GM18498 (cell line): Measurements from ENCODE around the gene KCNK7.

Source experiments
- ATAC-seq: cut with Tn5 transposase; IDR thresholded peaks from one replicate; pipeline ENCODE4 v1.9.1; 2021; ENCODE audit warnings: mild to moderate bottlenecking, moderate library complexity; ENCODE audit not compliant: unreplicated experiment

KCNK7 gene

DNA sequence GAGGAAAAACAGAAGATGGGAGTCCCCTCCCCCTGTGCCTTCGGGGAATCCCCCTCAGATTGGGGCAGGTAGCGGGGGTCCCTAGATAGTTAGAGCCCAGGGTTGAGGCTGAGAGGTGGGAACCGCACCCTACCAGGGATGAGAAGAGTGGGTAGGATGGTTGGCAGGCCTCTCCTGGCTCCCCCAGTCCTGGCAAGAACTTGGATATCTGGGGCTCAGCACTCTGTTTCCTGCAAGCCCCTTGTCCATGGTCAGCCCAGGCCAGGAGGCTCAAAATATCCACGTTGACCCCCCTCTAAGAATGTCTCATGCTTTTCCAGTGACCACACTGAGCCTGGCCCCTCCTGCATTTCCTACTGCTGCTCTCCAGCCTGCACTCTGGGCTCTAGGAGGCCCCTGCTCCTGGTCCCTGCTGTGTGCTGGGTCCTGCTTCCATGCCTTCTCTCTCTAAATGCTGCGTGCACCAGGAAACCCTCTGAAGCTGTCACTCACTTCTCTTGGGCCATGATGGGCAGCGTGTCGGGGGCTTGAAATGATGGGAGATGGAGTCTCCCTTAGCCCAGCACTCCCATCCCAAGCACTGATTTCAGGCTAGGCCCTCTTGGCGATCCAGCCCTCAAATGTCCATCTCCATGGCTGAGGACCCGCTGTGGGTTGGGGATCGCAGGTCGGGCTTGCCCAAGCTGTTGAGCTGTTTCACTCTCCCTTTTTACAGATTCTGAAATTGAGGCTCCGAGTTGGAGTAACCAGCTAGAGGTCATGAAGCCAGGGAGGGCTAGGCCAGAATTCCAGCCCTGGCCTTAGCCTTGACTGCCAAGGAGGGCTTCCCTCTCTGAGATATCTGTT lies 16.4 kb upstream of the KCNK7 start:
- no peak for ATAC-seq

DNA sequence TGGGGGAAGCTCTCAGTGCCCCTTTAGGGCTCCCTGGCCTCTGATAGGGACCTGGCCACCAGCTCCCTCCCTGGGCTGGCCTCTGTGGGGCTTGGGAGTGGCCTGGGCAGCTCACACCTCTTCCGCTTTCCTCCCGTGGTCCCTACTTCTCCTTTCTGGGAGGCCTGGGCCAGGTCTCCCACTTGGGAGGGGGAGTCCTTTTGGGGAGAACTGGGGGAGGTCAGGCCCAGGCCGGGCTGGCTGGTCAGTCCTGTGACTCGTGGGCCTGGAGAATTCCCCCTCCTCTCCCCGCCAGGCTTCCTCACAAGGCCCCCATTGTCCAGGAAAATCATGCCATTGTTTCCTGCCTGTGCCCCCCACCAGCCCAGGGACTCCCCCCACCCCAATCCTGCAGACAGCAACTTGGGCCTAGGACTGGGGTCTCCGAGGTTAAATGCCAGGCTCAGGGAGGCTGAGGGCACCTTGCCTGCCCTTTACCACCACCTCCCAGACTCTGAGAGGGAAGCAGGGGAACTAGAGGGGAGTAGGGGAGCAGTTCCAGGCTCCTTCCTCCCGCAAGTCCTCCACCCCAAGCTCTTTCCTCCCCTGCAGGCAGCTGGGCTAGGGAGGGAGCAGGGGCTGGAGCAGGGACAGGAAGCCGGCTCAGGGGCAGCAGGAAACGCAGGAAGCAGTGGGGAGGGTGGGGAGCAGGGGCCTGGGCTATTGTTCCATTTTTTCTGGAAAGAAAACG lies 15.6 kb upstream of the KCNK7 start:
- no peak for ATAC-seq

DNA sequence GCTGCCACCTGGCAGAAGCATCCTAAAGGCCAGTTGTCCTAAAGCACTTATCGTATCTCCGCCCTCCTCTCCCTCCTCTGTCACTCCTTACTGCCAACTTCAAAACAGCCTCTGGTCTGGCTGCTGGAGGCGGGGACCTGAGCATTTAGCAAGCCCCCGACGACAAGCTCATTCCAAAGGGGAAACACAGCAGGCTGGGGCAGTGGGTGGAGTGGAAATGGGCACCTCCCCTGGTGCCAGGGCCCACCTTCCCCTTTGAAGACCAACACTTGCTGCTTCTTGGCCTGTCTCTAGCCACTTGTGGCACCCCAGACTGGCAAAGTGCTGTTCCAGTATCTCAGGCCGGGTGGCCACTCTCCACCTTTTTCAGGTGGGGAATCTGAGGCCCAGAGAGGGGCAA lies 14.8 kb upstream of the KCNK7 start:
- ATAC-seq = no peak

DNA sequence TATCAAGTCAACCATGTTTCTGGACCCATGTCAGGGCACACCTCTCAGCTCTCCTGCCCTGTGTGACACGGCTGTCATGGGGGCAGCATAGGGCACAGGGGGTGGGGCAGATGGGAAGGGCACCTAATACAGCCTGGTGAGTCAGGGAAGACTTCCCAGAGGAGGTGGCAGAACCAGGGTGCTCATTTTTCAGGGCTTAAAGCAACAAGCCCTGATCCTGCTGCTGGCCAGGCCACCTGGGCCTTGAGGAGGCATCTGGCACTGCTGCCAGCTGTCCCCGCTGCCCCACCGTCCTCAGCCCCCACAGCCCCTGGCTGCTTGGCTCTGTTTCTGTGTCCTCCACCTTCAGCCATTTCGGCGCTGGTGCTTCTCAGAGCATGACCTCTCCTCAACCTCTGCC lies 14.1 kb upstream of the KCNK7 start:
- ATAC-seq = no peak

DNA sequence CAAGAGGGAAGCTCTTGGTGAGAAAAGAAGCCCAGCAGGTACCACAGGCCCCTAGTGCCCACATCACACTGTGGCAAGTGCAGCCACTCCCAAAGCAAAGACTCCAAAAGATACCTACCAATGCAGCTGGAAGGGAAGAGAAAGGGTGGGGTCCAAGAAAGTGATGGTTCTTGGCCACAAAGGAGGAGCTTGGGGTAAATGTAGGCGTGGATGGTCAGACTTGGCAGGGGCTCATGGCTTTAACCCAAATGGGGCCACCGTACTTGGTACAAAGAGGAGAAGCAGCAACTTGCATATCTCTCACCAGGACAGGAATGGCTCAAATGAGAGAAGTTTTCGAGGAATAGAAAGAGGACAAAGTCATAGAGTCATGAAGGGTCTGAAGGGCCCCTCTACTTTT lies 13.6 kb upstream of the KCNK7 start:
- no peak for ATAC-seq

DNA sequence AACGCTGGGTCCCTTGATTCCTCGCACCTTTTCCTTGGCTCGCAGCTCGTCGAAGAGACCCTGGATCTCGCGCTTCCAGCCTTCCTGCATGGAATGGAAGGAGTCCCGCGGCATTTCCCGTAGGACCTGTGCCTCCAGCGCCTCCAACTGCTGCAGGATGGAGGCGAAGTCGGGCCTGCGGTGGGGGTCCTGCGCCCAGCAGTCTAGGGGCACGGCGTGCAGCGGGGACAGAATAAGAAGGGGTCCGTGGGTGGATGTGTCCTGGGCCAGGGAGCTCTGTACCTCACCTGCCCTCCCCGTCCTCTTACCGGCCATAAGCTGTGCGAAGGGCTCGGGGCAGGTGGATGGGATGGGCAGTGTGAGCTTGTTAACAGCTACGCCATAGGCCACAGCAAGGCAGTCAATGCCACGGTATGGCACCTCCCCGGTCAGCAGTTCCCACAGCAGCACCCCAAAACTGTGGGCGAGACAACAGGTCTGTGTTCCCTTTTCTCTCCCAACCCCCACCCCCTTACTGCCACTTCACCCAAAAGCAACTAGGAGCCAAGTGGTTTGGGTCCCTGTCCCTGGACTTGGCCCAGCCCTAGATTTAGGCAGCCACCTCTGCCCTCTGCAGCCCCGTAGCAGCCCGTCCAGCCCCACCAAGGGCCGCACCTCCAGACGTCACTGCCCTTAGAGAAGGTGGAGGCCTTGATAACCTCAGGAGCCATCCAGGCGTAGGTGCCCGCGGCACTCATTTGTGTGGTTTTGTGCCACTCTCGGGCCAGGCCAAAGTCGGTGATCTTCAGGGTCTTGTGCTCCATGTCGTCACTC lies 12.2 kb upstream of the KCNK7 start:
- ATAC-seq = no peak

DNA sequence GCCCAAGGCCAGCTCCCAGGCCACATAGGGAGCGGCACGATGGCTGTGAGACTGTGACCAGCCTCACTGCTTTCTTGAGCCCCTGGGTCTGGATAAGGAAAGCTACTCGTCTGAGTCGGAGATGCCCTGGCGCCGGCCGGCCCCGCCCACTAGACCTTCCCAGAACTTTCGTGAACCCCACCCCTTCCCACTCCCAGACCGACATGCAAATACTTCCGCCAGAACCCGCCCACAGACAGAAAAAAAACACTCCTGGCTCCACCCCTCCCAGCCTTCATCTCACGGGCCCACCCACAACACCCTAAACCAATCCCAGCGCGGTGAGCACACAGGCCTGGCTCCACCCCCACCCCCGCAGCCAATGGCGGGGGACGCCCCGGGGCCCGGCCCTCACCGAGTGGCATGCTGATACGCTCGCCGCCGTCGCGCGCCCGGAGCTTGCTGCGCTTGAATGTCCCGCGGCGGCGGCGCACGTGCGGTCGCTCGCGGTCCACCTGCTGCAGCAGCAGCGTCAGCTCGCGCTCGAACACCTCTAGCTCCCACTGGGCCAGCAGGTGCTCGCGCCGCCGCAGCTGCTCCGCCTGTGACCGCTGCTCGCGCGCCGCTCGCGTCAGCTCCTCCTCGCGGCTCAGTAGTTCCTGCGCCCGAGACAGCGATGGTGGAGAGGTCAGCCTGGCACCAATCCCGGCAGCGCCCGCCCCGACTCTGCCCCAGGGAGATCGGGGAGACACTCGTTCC lies 11.4 kb upstream of the KCNK7 start:
- ATAC-seq = no peak

DNA sequence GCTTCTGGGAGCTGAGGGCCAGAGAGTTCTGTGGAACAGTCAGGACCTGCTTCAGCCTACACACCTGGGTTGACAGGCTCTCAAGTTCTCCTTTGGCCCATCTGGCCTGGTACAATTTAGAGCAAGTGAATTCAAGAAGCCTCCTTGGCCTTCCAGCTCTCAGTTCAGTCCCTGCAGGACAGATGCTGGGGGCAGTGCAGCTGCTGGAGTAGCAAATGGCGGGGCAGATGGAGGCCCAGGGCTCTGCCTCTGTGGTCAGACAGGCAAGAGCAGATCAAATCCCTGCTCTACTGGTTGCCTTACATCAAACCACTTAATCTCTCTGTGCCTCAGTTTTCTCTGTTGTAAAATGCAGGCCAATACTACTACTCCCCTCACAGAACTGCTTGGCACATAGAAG lies 8.7 kb upstream of the KCNK7 start:
- ATAC-seq = no peak

DNA sequence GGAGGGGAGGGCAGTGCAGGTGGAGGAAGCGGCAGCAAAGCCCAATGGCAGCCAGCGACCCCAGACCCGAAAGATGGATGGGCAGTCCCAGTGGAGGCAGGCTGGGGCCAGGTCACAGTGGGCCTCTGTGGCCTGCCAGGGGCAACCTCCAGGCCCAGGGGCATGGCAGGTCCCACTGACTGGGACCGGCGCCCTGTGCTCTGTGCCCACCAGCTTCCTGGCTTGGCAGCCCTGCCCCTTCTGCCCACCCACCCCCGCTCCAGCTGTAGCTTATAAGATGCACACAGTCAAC lies 4.3 kb upstream of the KCNK7 start:
- ATAC-seq = no peak

DNA sequence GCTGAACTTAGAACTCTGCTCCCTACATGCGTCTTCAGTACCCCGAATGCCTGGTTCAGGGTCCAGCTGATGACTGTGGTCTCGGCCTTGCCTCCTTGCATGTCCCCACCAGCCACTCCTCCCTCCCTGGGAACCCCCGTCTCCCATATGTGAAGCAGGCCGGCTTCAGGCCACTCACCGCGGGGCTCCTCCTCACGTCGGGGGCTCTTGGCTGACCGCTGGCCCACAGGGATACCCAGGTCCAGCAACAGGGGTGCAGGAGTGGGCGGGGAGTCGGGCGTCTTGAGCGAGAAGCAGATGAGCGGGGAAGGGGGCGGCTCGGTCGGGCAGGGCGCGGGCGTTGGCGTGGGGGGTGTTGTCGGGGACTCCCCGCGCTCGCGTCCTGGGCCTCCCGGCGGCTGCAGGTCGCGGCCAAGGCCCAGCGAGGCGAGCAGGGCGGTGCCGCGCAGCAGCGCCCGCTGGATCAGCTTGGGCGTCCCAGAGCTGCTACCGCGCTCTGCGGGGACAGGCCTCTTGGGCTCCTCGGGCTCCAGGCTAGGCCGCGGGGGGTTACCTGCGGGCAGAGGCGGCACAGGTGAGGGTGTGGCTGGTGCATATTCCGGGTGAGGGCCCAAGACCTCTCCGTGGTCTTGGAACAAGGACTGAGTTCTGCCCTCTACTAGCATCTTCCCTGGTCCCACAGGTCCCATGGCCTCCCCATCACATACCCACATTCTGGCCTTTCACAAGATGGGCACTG lies 3.8 kb upstream of the KCNK7 start:
- no peak for ATAC-seq

DNA sequence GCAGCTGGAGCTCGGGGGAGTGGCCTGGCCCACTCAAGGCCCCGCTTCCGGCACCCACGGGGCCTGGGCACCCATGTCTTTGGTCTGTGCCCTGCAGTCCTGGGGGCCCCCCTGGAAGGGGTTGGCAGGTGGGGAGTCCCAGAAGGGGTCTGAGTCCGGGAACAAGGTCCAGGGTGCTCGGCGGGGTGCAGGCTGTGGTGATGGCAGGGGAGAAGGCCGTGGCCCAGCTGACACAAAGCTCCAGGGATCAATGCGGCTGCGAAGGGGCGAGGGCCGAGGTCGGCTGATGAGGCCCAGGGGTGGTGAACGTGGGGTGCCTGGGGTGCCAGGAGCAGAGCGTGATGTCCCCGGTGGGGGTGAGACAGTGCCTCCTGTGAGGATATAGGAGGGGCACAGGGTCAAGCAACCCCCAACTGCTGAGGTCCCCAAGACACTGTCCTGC lies 2.7 kb upstream of the KCNK7 start:
- no peak for ATAC-seq

DNA sequence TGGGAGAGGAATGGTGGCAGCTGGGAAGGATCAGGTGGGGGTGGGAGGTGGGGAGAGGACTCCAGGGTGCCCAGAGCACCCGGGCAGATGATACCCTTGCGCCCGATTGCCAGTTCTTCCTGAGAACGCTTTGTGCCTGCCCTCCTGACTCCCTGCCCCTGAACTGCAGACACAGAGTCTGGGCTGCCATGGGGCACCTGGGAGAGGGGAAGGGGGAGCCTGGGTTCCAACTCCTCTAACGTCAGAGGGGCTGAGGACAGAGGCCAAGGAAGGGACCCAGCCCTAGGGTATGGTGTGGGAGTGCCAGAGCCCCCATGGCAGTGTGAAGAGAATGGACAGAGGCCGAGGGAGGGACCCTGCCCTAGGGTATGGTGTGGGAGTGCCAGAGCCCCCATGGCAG lies 920 bp upstream of the KCNK7 start:
- no peak for ATAC-seq

DNA sequence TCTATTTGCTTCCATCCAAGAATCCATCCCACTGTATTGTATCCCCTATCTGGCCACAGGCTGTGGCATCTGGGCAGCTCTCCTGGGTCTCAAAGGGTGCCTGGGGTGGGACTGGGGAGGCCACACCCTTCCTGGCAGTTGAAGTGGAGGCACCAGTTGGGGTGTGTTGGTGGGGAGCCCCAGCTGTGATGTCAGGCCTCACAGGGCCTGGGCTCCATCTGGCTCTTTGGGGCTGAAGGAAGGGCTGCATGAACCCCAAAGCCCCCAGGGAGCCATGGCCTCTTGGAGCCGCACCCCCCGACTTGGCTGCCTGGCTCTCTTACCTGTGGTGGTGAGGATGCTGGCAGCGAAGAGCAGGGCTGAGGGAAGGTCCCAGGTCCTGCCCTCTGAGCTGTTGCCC lies 469 bp downstream of the KCNK7 start:
- ATAC-seq = no peak

DNA sequence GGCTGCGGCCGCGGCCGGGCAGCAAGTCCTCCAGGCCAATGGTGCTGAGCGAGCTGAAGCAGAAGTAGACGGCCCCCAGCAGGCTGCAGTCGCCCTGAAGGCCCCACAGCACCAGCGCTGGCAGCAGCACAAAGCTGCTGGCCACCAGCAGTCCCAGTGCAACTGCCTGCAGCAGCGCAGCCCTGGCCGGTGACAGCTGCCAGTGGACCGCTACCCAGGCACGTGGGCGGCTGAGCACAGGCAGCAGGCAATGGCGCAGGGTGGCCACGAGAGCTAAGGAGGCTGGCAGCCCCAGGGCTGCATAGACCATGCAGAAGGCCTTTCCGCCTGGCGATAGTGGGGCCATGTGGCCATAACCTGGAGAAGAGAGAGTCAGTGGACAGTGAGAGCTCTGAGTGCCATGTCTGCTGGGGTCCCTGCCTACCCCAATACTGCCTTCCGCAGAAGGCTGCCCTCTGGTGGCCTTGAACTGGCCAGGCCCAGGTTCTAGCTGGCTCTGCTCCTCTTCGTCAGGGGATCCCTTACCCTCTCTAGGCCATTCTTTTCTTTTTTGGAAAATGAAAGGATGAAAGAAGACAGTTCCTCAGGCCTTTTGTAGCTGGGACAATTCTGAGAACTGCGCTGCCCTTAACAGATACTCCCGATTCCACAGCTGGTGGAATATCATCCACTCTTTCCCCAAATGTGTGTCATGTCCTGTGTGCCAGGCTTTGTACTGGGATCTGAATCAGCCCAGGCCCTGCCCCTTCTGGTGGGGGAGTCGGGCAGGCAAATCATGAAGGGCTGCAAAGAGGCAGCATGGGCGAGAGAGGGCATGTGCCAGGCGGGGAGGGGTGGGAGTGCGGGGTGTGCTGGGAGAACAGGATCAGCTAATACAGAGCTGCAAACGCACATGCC lies 1.8 kb downstream of the KCNK7 start:
- no peak for ATAC-seq

DNA sequence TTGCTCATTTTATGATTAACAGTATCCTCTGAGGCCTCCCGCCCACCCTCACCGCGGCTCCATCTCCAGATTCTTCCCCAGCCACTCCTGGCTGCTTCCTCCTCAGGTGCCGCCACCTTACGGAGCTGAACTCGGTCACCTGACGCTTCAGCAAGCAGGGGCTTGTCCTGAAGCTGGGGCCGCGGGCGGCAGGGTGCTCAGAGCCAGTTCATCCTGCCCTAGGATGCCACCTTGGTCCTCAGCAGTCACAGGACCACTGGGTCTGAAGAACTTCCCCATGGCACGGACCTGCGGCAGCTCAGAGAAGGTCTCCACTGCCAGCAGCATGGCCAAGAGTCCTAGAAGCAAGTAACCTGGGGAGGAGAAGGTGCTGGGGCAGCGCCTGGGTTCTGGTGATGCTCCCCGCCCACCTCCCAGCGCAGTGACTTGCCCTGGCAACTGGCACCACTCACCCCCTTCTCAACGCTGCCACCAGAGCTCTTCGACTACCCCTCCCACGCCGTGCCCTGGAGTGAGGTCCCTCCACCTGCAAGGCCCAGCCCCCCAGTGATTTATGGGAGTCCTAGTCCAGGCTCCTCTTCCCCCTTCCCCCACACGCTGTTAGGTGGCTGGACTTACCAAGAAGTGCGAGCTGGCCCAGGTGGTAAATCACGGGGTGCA lies 2.6 kb downstream of the KCNK7 start:
- no peak for ATAC-seq

DNA sequence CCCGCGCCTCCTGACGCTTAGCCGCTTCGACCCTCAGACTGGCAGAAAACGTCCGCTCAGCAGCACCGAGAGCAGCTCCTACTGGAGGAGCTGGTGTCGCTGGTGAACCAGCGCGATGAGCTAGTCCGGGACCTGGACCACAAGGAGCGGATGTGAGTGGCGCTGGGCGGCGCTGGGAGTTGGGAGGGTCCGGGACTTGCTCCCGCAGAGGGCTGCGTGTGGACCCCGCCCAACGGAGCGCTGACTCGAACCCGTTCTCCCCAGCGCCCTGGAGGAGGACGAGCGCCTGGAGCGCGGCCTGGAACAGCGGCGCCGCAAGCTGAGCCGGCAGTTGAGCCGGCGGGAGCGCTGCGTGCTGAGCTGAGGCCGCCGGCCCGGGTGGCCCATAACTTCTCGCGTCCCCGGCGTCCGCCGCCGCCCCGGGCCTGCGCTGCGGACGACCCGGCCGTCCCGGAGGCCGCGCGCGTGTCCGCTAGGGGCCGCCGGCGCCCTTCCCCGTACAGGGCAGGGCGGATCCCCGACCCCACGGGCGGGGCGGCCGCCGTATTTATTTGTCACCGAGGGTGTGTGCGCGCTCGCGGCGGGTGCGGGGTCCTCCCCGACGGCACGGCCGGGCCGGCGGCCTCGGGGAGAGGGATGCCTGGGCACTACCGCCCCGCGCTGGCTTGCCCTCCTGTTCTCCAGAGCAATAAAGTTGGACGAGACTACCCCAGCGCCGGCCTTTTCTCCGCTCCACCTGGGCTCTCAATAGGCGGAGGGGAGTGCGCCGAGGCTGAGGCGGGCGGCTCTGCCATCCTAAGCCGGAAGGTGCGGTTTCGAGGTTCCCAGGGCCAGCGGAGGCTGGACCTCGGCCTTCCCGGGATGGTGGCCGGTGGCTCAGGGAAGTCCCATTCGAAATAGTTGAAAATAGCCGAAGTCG lies 3.4 kb downstream of the KCNK7 start:
- ATAC-seq = no peak

DNA sequence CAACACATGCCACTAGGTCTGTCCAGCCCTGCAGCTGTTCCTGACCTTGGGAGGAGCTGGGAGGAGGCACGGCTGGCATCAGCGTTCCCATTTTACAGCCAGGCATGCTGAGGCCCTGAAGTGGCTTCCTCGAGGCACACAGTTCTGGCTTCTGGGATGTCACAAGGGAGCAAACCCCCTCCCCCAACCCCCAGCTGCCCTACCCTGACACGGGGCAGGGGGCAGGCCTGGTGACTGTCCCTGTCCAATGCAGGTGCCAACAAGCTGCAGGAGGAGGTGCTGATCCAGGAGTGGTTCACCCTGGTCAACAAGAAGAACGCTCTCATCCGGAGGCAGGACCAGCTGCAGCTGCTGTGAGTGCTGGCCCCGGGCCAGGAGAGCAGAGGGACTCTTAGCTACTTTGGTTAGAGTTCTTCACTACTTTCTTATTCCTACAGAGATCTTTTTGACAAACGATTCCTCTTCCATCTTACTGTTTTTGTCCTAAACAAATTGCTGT lies 5.3 kb downstream of the KCNK7 start:
- no peak for ATAC-seq
